ENCODE measurements around the gene CT47C1. TPM values are rescaled to one million over a fixed set of nuclear protein-coding genes. Genes with fewer than 3 reads are reported as not detected.

CT47C1 gene
- total RNA-seq = not detected

GRCh38 chrX:119072744-119073143, at the start of gene CT47C1:
Gene CT47C1 (plus strand): TSS chrX:119072993. CDS start chrX:119073226, 233 bp downstream.

Other genes with a start within 250 kb of the CT47C1 start
- under 1 TPM in 1 of 2 donors, not detected in 1; 0.34 TPM for gene ZCCHC12, start 249.2 kb upstream of the CT47C1 start, total RNA-seq
- gene LONRF3, start 98.4 kb upstream of the CT47C1 start, total RNA-seq = 1 to 10 TPM in 1 of 2 donors, under 1 TPM in 1; 0.69 to 5.0 TPM
- gene KIAA1210, start 54.8 kb downstream of the CT47C1 start, total RNA-seq = not detected
- gene PGRMC1, start 163.3 kb downstream of the CT47C1 start, total RNA-seq = 10 to 100 TPM; 65.4 to 99.6 TPM

All from melanocyte of skin (primary cell).